ENCODE results near the gene EXOC4.

DNA sequence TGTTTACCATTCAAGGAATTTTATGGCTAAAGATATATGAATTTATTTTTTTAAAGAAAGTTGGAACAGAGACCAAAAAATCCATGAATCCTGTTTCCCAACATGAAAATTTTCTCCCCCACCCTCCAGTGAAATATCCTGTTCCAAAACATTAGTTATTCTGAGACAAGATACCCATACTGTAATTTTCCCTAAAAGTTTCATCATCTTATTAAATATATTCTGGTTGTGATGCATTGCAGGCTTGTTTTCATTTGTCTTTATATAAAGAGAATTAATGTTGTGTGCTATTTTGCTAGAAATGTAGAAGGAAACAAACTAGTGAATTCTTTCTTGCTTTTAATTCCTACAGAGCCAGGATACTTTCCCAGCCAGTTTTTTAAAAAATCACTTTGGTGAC is 106.6 kb downstream of the EXOC4 start:
- TF ChIP-seq, protein P1, sequence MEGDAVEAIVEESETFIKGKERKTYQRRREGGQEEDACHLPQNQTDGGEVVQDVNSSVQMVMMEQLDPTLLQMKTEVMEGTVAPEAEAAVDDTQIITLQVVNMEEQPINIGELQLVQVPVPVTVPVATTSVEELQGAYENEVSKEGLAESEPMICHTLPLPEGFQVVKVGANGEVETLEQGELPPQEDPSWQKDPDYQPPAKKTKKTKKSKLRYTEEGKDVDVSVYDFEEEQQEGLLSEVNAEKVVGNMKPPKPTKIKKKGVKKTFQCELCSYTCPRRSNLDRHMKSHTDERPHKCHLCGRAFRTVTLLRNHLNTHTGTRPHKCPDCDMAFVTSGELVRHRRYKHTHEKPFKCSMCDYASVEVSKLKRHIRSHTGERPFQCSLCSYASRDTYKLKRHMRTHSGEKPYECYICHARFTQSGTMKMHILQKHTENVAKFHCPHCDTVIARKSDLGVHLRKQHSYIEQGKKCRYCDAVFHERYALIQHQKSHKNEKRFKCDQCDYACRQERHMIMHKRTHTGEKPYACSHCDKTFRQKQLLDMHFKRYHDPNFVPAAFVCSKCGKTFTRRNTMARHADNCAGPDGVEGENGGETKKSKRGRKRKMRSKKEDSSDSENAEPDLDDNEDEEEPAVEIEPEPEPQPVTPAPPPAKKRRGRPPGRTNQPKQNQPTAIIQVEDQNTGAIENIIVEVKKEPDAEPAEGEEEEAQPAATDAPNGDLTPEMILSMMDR (IDR thresholded peaks at IDR 0.05; ENCODE audit: low read depth, low read length, poor library complexity, severe bottlenecking), result no peak
- no peak for TF ChIP-seq EZH2phosphoT487 (IDR thresholded peaks at IDR 0.05; ENCODE audit: borderline replicate concordance, low read length)

Data from DOHH2 (cell line).